GM23248 (cell line): ENCODE results near the gene RAB23. TPM values are rescaled to one million over a fixed set of nuclear protein-coding genes. Genes with fewer than 3 reads are reported as not detected.

ENCODE experiments used
- DNase-seq: peaks from one replicate; pipeline ENCODE4 v3.0.0-alpha.2; 2015
- H2AFZ ChIP-seq: fragments of 200-600 bp; sonication (generic); 2 replicates; pipeline ENCODE4 v1.6.1; 2016; ENCODE audit warnings: antibody characterized with exemption
- H3F3A ChIP-seq: fragments of 200-600 bp; sonication (generic); 2 replicates; pipeline ENCODE4 v1.6.1; 2016; ENCODE audit warnings: mild to moderate bottlenecking, antibody characterized with exemption, mixed run types; ENCODE audit not compliant: insufficient read depth
- H3K27ac ChIP-seq: fragments of 200-600 bp; sonication (generic); 2 replicates; pipeline ENCODE4 v1.5.1; 2016; ENCODE audit warnings: mild to moderate bottlenecking
- H3K27me3 ChIP-seq: fragments of 200-600 bp; sonication (generic); replicated peaks from 2 replicates; pipeline ENCODE4 v1.6.1; 2016; ENCODE audit warnings: mild to moderate bottlenecking; ENCODE audit not compliant: insufficient read depth
- H3K36me3 ChIP-seq: fragments of 200-600 bp; sonication (generic); 2 replicates; pipeline ENCODE4 v1.6.1; 2016; ENCODE audit warnings: low read depth, mild to moderate bottlenecking
- H3K4me1 ChIP-seq: fragments of 200-600 bp; sonication (generic); 2 replicates; pipeline ENCODE4 v1.6.1; 2016; ENCODE audit warnings: mild to moderate bottlenecking; ENCODE audit not compliant: insufficient read depth
- H3K4me2 ChIP-seq: fragments of 200-600 bp; sonication (generic); one replicate; pipeline ENCODE4 v1.6.1; 2016; ENCODE audit warnings: mild to moderate bottlenecking; ENCODE audit not compliant: unreplicated experiment
- H3K4me3 ChIP-seq: fragments of 200-600 bp; sonication (generic); 2 replicates; pipeline ENCODE4 v1.5.1; 2016; ENCODE audit warnings: mild to moderate bottlenecking
- H3K79me2 ChIP-seq: fragments of 200-600 bp; sonication (generic); 2 replicates; pipeline ENCODE4 v1.6.1; 2016; ENCODE audit warnings: mild to moderate bottlenecking; ENCODE audit not compliant: insufficient read depth
- H3K9ac ChIP-seq: fragments of 200-600 bp; sonication (generic); 2 replicates; pipeline ENCODE4 v1.6.1; 2016; ENCODE audit warnings: mild to moderate bottlenecking
- H3K9me2 ChIP-seq: fragments of 200-600 bp; sonication (generic); 2 replicates; pipeline ENCODE4 v1.6.1; 2016; ENCODE audit warnings: mixed run types, mild to moderate bottlenecking, moderate library complexity; ENCODE audit not compliant: insufficient read depth
- H3K9me3 ChIP-seq: fragments of 200-600 bp; sonication (generic); one replicate; pipeline ENCODE4 v1.6.1; 2017; ENCODE audit warnings: low read depth
- H4K20me1 ChIP-seq: fragments of 200-600 bp; sonication (generic); 2 replicates; pipeline ENCODE4 v1.6.0; 2016; ENCODE audit not compliant: insufficient read depth
- EZH2 ChIP-seq: fragments of 200-600 bp; sonication (generic); IDR thresholded peaks from 2 replicates; pipeline ENCODE4 v1.6.1; 2018; ENCODE audit warnings: antibody characterized with exemption, mild to moderate bottlenecking; ENCODE audit not compliant: insufficient read depth, poor library complexity, severe bottlenecking
- EZH2phosphoT487 ChIP-seq: fragments of 200-600 bp; sonication (generic); IDR thresholded peaks from 2 replicates; pipeline ENCODE4 v1.6.1; 2018; ENCODE audit warnings: antibody characterized with exemption, moderate library complexity, mild to moderate bottlenecking, low read depth; ENCODE audit not compliant: insufficient read depth
- WGBS, 2 experiments: methylation state at CpG; one replicate each; pipeline ENCODE4 v1.1.6; 2015 to 2017; ENCODE audit warnings: low lambda C conversion rate in 2 of 2, low coverage in 1 of 2; ENCODE audit errors: missing lambda C conversion rate in 2 of 2; 5-methylcytosine and 5-hydroxymethylcytosine counted together
- in situ Hi-C: fragments of 300-500 bp; cut with MboI; formaldehyde crosslinking; loops from 2 replicates; pipeline ENCODE4 v1.15.0; 2020
- polyA plus RNA-seq: library from polyadenylated mRNA; unstranded; fragments of >200 nt; fragmentation: Nextera tagmentation; extraction: Ambion mirVana; gene quantifications from 2 replicates; pipeline ENCODE4 v1.2.1, GENCODE V29; 2016
- total RNA-seq: library from RNA; depleted of rRNA; stranded (reverse); fragments of >200 nt; shearing (Covaris generic); gene quantifications from 2 replicates; pipeline ENCODE4 v1.2.3, GENCODE V29; 2014

The RAB23 gene
- total and polyA plus RNA-seq, 2 experiments from 2014 or later, result 46.9 to 78.6 TPM

DNA sequence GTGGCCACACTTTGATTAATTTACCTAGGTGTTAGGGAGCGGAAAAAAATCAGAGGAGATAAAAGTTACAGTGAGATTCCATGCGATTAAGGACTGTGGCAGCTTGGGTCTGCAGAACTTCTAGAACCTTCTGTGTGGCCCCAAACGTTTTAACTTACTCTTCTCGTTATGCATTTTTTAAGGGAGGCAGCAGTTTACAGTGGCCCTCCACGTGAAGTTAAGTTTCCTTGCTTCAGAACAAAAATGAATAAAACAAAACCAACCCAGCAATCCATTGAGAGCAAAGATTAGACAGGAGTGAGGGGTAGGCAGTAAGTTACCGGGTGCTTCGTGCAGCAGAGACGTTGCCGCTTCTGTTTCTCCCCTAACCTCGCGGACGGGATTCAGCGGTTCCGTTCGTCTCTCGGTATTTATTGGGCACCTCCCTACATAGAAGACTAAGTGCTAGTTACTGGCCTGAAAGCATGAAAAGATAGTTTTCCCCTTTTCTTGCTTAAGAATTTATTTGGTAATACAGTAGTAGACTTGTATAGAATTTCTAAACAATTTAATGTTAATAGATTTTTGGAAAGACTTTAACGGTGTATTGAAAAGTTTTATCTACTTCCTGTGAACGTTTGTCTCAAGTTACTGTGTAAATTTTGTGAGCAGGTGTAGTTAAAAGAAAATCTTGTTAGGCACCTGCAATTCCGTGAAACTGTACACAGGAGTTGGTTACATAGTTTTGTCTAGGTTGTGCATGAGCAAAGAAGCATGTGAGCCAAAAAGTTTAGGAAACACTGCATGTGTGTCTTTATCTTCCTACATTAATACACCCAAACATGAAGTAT lies 48.8 kb downstream of the RAB23 start:
- H3K9me2 ChIP-seq, result no peaks in the 10 kb centered on the region
- peaks cover 62% of the 10 kb centered on the region for H3F3A ChIP-seq
- TF ChIP-seq EZH2phosphoT487 (no peak), EZH2 (no peak)
- H3K9ac ChIP-seq, result peak overlapping the region; percentile 96
- no peaks in the 10 kb centered on the region for H4K20me1 ChIP-seq
- H3K9me3 ChIP-seq, result no peaks in the 10 kb centered on the region
- DNase-seq, result peak; percentile 60
- peaks cover 72% of the 10 kb centered on the region for H3K79me2 ChIP-seq
- WGBS, 2 experiments, result 1 to 2% methylated on average over 19 of the region's 19 CpGs
- H3K27ac ChIP-seq, result peak overlapping the region; percentile 84
- peaks cover 43% of the 10 kb centered on the region for H3K4me1 ChIP-seq
- H3K27me3 ChIP-seq, result no peaks in the 10 kb centered on the region
- in situ Hi-C loops, result no loop called here
- 0 out of 2 replicates have a peak, but pooled peaks cover 5% of the 10 kb centered on the region for H3K36me3 ChIP-seq
- peak overlapping the region; percentile 98 for H3K4me3 ChIP-seq
- H2AFZ ChIP-seq, result peak overlapping the region; percentile 83
- peak overlapping the region; percentile 94 for H3K4me2 ChIP-seq

DNA sequence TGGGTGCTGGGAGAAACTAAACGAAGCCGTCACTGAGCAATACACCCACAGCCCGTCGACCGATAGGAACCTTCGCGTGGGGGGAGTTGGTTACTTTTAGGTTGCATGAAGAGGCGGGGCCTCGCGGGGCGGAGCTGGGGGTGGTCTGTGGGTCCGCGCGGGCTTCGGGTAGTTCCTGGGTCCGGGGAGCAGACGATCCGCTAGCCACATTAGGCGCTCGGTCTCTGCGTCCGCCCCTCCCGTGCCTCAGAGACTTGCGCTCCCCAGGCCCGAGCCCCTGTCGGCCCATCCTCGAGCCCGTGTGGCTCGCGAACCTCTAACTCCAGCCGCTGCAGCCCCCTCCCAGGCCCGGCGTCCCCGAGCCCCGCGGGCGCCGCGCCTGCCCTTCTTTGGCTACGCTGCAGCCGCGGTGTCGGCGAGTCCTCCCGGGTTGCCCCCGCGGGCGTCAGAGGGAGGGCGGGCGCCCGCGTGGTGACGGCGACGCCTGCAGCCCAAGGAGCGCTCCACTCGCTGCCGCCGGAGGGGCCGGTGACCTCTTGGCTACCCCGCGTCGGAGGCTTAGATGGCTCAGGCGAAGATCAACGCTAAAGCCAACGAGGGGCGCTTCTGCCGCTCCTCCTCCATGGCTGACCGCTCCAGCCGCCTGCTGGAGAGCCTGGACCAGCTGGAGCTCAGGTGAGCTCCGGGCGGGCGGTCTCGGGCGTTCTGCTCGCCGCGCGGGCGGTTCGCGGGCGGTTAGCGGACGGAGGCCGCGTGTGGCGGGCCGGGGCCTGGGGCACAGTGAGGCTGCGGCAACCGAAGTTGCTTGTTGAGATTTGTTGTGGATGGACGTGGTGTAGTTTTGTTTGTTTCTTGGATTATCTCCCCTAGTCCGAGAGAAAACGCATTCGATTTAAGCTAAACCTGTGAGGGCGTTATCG lies 49.7 kb downstream of the RAB23 start, which contains the start of gene BAG2:
BAG2 (plus strand) TSS at position 191 of the 920 bp plus-strand sequence; CDS start at position 563, 372 bp downstream.
- H3K4me1 ChIP-seq, result peaks cover 34% of the 10 kb centered on the region
- H3K9me3 ChIP-seq, result no peaks in the 10 kb centered on the region
- peak within 1 kb of the TSS; percentile 94 for H3K4me2 ChIP-seq
- in situ Hi-C loops, result no loop called here
- H3K27me3 ChIP-seq, result no peaks in the 10 kb centered on the region
- TF ChIP-seq EZH2phosphoT487, result no peak
- TF ChIP-seq EZH2, result no peak
- peak within 1 kb of the TSS; percentile 84 for H3K27ac ChIP-seq
- H2AFZ ChIP-seq, result peak within 1 kb of the TSS; percentile 83
- 0 out of 2 replicates have a peak, but pooled peaks cover 9% of the 10 kb centered on the region for H3K36me3 ChIP-seq
- H3K9me2 ChIP-seq, result no peaks in the 10 kb centered on the region
- peaks cover 68% of the 10 kb centered on the region for H3K79me2 ChIP-seq
- H4K20me1 ChIP-seq, result no peaks in the 10 kb centered on the region
- peak within 1 kb of the TSS; percentile 98 for H3K4me3 ChIP-seq
- peak; percentile 96 for DNase-seq
- peaks cover 54% of the 10 kb centered on the region for H3F3A ChIP-seq
- WGBS, 2 experiments, result 0 to 1% methylated on average over 58 to 87 of the region's 97 CpGs
- H3K9ac ChIP-seq, result peak within 1 kb of the TSS; percentile 96

GRCh38 chr6:57165080-57165479 lies 57.0 kb downstream of the RAB23 start:
- Histone ChIP-seq H3K79me2 (peaks cover 22% of the 10 kb centered on the region; the same call in 1 of the 2 replicates), H3K9ac (no peak overlapping the region), H3K27ac (no peak overlapping the region), H3F3A (peaks cover 10% of the 10 kb centered on the region), H3K27me3 (no peaks in the 10 kb centered on the region), H3K9me3 (no peaks in the 10 kb centered on the region), H3K9me2 (no peaks in the 10 kb centered on the region), H3K4me3 (no peak overlapping the region), H3K4me2 (no peak overlapping the region), H2AFZ (no peak overlapping the region), H3K4me1 (peaks cover 6% of the 10 kb centered on the region; the same call in 1 of the 2 replicates), H4K20me1 (no peaks in the 10 kb centered on the region), H3K36me3 (peaks cover 61% of the 10 kb centered on the region)
- 96 to 100% methylated on average over 1 of the region's 1 CpG for WGBS, 2 experiments
- DNase-seq, result no peak
- TF ChIP-seq EZH2 (no peak), EZH2phosphoT487 (no peak)
- in situ Hi-C loops, result no loop called here

GRCh38 chr6:57163956-57164355 lies 58.2 kb downstream of the RAB23 start:
- no peak overlapping the region for H3K27ac ChIP-seq
- H3K4me3 ChIP-seq, result no peak overlapping the region
- no peaks in the 10 kb centered on the region for H4K20me1 ChIP-seq
- peaks cover 10% of the 10 kb centered on the region for H3F3A ChIP-seq
- no peaks in the 10 kb centered on the region for H3K9me2 ChIP-seq
- H2AFZ ChIP-seq, result no peak overlapping the region
- H3K36me3 ChIP-seq, result peaks cover 60% of the 10 kb centered on the region
- no peaks in the 10 kb centered on the region for H3K9me3 ChIP-seq
- H3K9ac ChIP-seq, result no peak overlapping the region
- H3K4me2 ChIP-seq, result no peak overlapping the region
- in situ Hi-C loops, result no loop called here
- H3K27me3 ChIP-seq, result no peaks in the 10 kb centered on the region
- no peak for TF ChIP-seq EZH2
- no peak for TF ChIP-seq EZH2phosphoT487
- no peak for DNase-seq
- WGBS, 2 experiments, result 94 to 96% methylated on average over 2 of the region's 2 CpGs
- H3K4me1 ChIP-seq, result peaks cover 6% of the 10 kb centered on the region; the same call in 1 of the 2 replicates
- peaks cover 22% of the 10 kb centered on the region; the same call in 1 of the 2 replicates for H3K79me2 ChIP-seq
